ENCODE results near the gene ZNF892.

- TF ChIP-seq CTCF (IDR thresholded peaks at IDR 0.05; ENCODE audit: insufficient read depth, low read length) (no peak), GABPA (IDR thresholded peaks at IDR 0.05; ENCODE audit: low read depth) (no peak), SPI1 (IDR thresholded peaks at IDR 0.05; ENCODE audit: borderline replicate concordance, low read depth) (no peak), POLR2AphosphoS5 (IDR thresholded peaks at IDR 0.05; ENCODE audit: low read depth) (no peak), REST (IDR thresholded peaks at IDR 0.05; ENCODE audit: insufficient replicate concordance, low read depth) (no peak)
Measured at GRCh38 chr2:95171902-95172301, 35.4 kb upstream of the ZNF892 start.
